Measurements from ENCODE around the gene SIK2. TPM values are rescaled to one million over a fixed set of nuclear protein-coding genes. Genes with fewer than 3 reads are reported as not detected.

Gene SIK2
- total and polyA plus RNA-seq, 10 donors: 1.7 to 23.8 (median 14.9) TPM

GRCh38 chr11:111569476-111569875 lies 32.8 kb upstream of the SIK2 start:
- 69 to 88% (median 77%) methylated on average over 4 of the region's 4 CpGs for WGBS, 5 donors
- Histone ChIP-seq H3K27ac (no peak overlapping the region), H3K36me3 (no peaks in the 10 kb centered on the region), H3K4me1 (peaks cover 0 to 21% (median 7%) of the 10 kb centered on the region in 6 donors), H3K4me3 (no peak overlapping the region), H3K27me3 (replicated peaks in 1 of 7) (no peaks in the 10 kb centered on the region), H3K9me3 (no peaks in the 10 kb centered on the region)
- intact Hi-C loops (cut with DNase I; ENCODE audit: low total_unique reads): loop anchor here (5.0 kb wide), 1 partner anchor 273 kb away; no protein-coding TSS in a partner anchor
- no peak for TF ChIP-seq CTCF (IDR thresholded peaks at IDR 0.05 in 8 of 11, conservative IDR thresholded peaks at IDR 0.05 in 3 of 11)
- no peak for TF ChIP-seq POLR2AphosphoS5 (IDR thresholded peaks at IDR 0.05)
- no peak for TF ChIP-seq POLR2A (IDR thresholded peaks at IDR 0.05)
- no peak for DNase-seq

GRCh38 chr11:111570796-111571195 lies 31.5 kb upstream of the SIK2 start:
- Histone ChIP-seq H3K27me3 (replicated peaks in 1 of 7) (no peaks in the 10 kb centered on the region), H3K36me3 (no peaks in the 10 kb centered on the region), H3K4me1 (peaks cover 0 to 16% (median 4%) of the 10 kb centered on the region in 6 donors), H3K27ac (no peak overlapping the region), H3K4me3 (no peak overlapping the region), H3K9me3 (no peaks in the 10 kb centered on the region)
- 67 to 85% (median 82%) methylated on average over 6 of the region's 6 CpGs for WGBS, 5 donors
- intact Hi-C loops (cut with DNase I; ENCODE audit: low total_unique reads): no loop called here
- no peak for TF ChIP-seq CTCF (IDR thresholded peaks at IDR 0.05 in 8 of 11, conservative IDR thresholded peaks at IDR 0.05 in 3 of 11)
- DNase-seq: no peak

- Histone ChIP-seq H3K4me3 (no peak overlapping the region), H3K27ac (no peak overlapping the region), H3K36me3 (no peaks in the 10 kb centered on the region), H3K27me3 (replicated peaks in 1 of 7) (no peaks in the 10 kb centered on the region), H3K9me3 (no peaks in the 10 kb centered on the region), H3K4me1 (peaks cover 0 to 16% (median 4%) of the 10 kb centered on the region in 6 donors)
- DNase-seq: no peak
- no peak for TF ChIP-seq POLR2A (IDR thresholded peaks at IDR 0.05)
- no peak for TF ChIP-seq POLR2AphosphoS5 (IDR thresholded peaks at IDR 0.05)
- TF ChIP-seq CTCF (IDR thresholded peaks at IDR 0.05 in 8 of 11, conservative IDR thresholded peaks at IDR 0.05 in 3 of 11): no peak
- 34 to 61% (median 41%) methylated on average over 6 of the region's 6 CpGs for WGBS, 5 donors
- intact Hi-C loops (cut with DNase I; ENCODE audit: low total_unique reads): no loop called here
Observed at GRCh38 chr11:111571829-111572501, 30.3 kb upstream of the SIK2 start.

GRCh38 chr11:111572581-111572980 lies 29.7 kb upstream of the SIK2 start:
- intact Hi-C loops (cut with DNase I; ENCODE audit: low total_unique reads): no loop called here
- no peaks in the 10 kb centered on the region for H3K9me3 ChIP-seq
- WGBS, 5 donors: 93 to 100% (median 95%) methylated on average over 3 of the region's 3 CpGs
- no peak overlapping the region for H3K27ac ChIP-seq
- no peak for TF ChIP-seq CTCF (IDR thresholded peaks at IDR 0.05 in 8 of 11, conservative IDR thresholded peaks at IDR 0.05 in 3 of 11)
- TF ChIP-seq POLR2A (IDR thresholded peaks at IDR 0.05): no peak
- no peak for TF ChIP-seq POLR2AphosphoS5 (IDR thresholded peaks at IDR 0.05)
- H3K4me1 ChIP-seq: peaks cover 0 to 16% (median 4%) of the 10 kb centered on the region in 6 donors
- H3K27me3 ChIP-seq (replicated peaks in 1 of 7): no peaks in the 10 kb centered on the region
- no peak overlapping the region for H3K4me3 ChIP-seq
- H3K36me3 ChIP-seq: no peaks in the 10 kb centered on the region
- no peak for DNase-seq

Measured in spleen (tissue), 11 donors.